Activated naive CD8-positive, alpha-beta T cell (primary cell): ENCODE measurements around the gene GSX1.

ENCODE experiments used
- H3K27ac Mint-ChIP-seq: one replicate; pipeline ENCODE4 v1.8.0; 2021; ENCODE audit warnings: mixed read lengths
- H3K27me3 Mint-ChIP-seq: one replicate; pipeline ENCODE4 v1.8.0; 2021; ENCODE audit warnings: mixed read lengths
- H3K36me3 Mint-ChIP-seq: one replicate; pipeline ENCODE4 v1.8.0; 2021; ENCODE audit warnings: mixed read lengths
- H3K4me1 Mint-ChIP-seq: one replicate; pipeline ENCODE4 v1.8.0; 2021; ENCODE audit warnings: low read depth, mixed read lengths
- H3K4me3 Mint-ChIP-seq: one replicate; pipeline ENCODE4 v1.8.0; 2021; ENCODE audit warnings: mild to moderate bottlenecking, mixed read lengths
- H3K9me3 Mint-ChIP-seq: one replicate; pipeline ENCODE4 v1.8.0; 2021; ENCODE audit warnings: low read depth, mixed read lengths

The GSX1 gene

DNA sequence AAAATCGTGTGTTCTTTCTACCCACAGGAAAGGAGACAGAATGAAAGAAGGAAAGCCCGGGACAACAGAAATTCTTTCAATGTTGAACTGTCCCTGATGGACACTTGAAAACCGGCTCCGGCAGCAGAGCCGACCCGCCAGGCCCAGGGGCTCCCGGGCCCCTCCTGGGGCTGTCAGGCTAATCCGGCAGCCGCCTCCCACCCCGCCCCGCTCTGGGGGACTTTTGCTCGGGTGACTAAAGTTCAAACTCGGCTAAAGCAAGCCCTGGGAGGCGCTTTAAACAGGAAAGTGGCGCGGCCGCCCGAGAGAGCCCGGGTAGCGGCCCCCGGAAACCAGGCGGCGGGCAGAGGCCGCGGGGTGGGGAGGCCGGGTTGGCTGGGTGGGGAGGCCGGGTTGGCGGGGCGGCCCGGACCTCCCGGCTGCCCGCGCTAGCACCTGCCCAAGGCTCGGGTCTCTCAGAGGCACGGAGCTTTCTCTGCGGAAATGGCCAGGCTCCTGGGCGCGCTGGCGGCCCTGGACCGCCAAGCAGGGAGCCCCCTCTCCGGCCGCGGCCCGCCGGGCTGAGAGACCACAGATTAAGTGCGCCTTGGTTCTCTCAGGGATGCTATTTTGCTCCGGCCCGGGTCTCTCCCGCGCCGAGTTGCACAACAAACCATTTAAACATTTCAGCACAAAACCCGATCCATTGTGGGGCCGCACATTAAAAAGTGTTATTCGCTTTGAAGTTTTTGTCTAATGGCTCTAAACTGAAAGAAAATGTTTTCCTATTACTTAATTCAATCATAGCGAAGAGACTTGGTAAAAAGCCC, 2.6 kb upstream of the GSX1 start:
- peaks cover 36% of the 10 kb centered on the region for H3K4me1 Mint-ChIP-seq
- H3K9me3 Mint-ChIP-seq, result peaks cover 3% of the 10 kb centered on the region
- peak overlapping the region; percentile 92 for H3K4me3 Mint-ChIP-seq
- no peak overlapping the region for H3K27ac Mint-ChIP-seq
- peaks cover 38% of the 10 kb centered on the region for H3K27me3 Mint-ChIP-seq
- peaks cover 3% of the 10 kb centered on the region for H3K36me3 Mint-ChIP-seq

DNA sequence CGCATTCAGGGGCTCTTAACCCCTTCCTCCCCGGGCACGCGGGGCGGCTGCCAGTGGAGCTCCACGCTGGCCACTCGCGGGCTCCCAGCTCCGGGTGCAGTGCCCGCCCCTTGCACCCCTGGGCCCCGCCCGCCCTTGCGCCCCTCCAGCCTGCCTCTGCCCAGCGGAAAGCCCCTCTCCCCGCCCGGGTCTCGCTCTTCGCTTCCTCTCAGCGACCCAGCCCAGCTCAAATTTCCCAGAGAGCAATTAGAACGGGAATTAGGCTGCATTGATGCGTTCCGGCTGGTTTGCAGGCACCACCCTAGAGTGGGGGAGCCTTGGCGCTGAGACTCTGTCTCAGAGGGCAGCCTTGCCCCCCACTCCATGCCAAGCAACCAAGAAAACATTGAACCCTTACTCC, 1.8 kb upstream of the GSX1 start:
- H3K27me3 Mint-ChIP-seq, result peaks cover 38% of the 10 kb centered on the region
- peaks cover 36% of the 10 kb centered on the region for H3K4me1 Mint-ChIP-seq
- H3K4me3 Mint-ChIP-seq, result peak overlapping the region; percentile 88
- H3K36me3 Mint-ChIP-seq, result peaks cover 3% of the 10 kb centered on the region
- no peak overlapping the region for H3K27ac Mint-ChIP-seq
- no peaks in the 10 kb centered on the region for H3K9me3 Mint-ChIP-seq

DNA sequence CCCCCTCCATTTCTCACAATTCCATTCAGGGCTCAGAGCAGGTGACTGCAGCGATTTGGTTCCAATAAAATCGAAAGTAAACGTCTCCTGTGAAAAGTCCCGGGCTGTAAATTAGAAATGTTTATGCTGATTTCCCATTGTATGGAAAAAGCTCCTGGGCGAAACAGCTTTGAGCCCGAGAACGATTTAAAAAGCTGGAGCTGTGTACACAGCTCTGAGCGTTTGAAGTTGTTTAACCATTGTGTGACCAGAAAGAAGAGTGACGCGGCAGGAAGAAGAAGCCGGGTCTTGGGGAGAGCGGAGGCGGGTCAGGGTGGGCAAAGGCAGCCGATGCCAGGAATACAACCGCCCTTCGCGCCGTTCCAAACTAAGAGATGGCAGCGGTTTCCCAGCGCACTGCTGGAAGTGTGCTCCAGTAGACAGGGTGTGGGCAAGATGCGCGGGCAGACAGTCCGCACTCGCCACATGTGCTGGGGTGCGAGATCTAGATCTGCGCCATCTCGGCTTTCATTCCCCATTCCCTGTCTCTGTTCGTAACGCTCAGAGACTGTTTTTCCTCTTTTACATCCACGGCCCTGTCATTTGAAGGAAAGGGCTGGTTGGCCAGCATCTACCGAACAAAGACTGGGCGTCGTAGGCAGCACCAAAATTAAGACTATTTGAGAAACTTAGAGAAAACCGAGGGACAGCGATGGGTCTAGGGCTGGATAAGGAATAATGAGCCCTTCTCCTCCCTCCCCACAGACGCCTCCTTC, 960 bp upstream of the GSX1 start:
- Mint-ChIP-seq H3K27ac (no peak overlapping the region), H3K36me3 (peaks cover 3% of the 10 kb centered on the region), H3K4me3 (peak overlapping the region; percentile 88), H3K4me1 (peaks cover 38% of the 10 kb centered on the region), H3K9me3 (no peaks in the 10 kb centered on the region), H3K27me3 (peaks cover 43% of the 10 kb centered on the region)

DNA sequence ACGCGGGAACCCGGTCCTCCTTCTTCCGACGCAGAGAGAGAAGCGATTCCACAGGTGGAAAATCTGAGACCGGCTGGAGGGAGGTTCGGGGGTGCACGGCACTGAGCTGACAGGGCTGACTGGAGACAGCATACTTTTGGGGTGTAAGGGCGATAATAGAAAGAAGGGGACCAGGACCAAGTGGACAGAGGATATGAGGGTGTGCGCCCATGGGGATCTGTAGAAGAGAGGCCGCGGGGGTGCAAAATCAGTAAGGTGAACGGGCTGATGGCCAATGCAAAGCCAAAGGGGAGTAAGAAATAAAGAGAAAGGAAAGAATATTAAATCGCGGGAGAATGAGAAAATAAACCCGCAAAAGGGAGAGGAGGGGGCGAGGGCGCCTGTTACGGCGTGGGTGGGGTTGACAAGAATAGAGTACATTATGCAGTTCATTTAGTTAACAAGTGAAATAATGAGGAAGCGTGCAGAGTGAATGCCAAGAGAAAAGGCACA, 336 bp upstream of the GSX1 start:
- Mint-ChIP-seq H3K27me3 (peaks cover 45% of the 10 kb centered on the region), H3K36me3 (peaks cover 3% of the 10 kb centered on the region), H3K27ac (no peak overlapping the region), H3K4me1 (peaks cover 38% of the 10 kb centered on the region), H3K9me3 (no peaks in the 10 kb centered on the region), H3K4me3 (peak overlapping the region; percentile 88)

DNA sequence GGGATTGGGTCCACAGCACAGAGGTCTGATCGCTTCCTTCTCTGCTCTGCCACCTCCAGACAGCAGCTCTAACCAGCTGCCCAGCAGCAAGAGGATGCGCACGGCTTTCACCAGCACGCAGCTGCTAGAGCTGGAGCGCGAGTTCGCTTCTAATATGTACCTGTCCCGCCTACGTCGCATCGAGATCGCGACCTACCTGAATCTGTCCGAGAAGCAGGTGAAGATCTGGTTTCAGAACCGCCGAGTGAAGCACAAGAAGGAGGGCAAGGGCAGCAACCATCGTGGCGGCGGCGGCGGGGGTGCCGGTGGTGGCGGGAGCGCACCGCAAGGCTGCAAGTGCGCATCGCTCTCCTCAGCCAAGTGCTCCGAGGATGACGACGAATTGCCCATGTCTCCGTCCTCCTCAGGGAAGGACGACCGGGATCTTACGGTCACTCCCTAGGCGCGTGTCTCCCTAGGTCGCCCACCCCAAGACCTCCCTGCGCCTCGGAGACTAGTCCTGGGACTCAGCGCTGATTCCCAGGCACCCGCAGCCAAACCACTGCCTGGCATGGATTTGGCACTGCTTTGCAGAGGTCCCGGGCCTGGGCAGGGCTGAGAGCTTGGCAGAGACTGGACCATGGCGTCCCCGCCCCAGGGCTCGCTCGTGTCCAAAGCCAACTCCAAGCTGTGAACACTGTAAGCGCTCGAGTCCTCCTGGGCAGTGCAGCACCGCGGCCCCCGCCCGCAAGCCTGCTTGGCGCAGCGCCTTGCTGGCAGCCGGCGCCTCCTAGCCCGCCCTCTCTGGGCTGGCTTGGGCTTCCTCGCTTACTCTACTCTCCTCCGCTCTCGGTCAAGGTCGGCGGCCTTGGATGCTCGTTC, 1.5 kb downstream of the GSX1 start:
- Mint-ChIP-seq H3K4me3 (peak overlapping the region; percentile 40), H3K36me3 (no peaks in the 10 kb centered on the region), H3K4me1 (peaks cover 38% of the 10 kb centered on the region), H3K27me3 (peaks cover 43% of the 10 kb centered on the region), H3K27ac (no peak overlapping the region), H3K9me3 (no peaks in the 10 kb centered on the region)

DNA sequence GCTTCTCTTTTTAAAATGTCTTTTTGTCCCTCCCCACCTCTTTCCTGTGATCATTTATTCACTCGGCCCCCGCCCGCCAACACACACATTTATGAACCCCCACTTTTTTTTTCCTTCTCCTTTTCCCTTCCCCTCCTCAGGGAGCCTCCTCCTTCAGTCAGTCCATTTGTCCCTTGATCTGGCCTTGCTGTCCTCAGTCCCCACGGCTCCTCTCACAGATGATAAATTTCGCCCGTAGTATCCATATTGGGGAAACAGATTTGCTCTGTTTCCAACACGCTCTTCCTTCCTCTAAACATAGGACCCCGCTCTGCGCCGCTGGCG, 2.0 kb downstream of the GSX1 start:
- H3K9me3 Mint-ChIP-seq, result no peaks in the 10 kb centered on the region
- no peaks in the 10 kb centered on the region for H3K36me3 Mint-ChIP-seq
- no peak overlapping the region for H3K27ac Mint-ChIP-seq
- H3K27me3 Mint-ChIP-seq, result peaks cover 42% of the 10 kb centered on the region
- H3K4me1 Mint-ChIP-seq, result peaks cover 35% of the 10 kb centered on the region
- peak overlapping the region; percentile 47 for H3K4me3 Mint-ChIP-seq

DNA sequence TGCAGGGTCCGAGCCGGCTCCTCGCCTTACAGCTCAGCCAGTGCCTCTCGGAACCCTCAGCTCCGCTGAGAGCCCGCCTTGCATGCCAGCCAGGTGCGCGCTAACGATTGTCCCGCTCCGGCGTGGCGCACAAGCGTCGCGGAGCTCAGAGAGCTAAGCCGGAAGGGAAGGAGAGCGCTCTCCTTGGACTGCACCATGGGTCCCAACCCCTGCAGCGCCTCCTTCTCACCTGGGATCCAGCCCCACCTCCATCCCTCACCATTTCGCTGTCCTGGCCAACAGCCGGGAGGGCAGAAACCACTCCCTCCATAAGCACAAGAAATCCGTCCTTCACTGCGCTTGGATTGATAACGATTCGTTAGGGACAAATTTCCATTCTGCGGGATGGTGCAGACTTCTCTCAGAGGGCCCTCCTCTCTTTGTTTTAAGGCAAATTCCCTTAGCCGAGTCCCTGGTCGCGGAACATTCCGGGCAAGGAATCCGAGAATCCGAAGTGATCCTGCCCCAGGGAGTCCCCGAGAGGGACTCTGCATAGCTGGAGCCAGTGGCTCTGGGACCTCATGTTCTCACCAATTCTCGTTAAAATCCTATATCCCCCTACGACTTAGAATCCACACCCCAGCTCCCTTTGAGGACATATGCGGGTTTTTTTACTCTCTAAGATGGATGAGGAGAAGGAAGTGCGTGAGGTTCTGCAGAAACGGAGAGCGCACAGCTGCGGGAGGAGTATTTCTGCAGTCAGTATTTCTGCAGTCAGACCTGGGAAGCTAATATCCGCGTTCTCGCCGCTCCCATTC, 2.8 kb downstream of the GSX1 start:
- peaks cover 32% of the 10 kb centered on the region for H3K4me1 Mint-ChIP-seq
- no peak overlapping the region for H3K4me3 Mint-ChIP-seq
- no peaks in the 10 kb centered on the region for H3K9me3 Mint-ChIP-seq
- no peaks in the 10 kb centered on the region for H3K36me3 Mint-ChIP-seq
- peaks cover 45% of the 10 kb centered on the region for H3K27me3 Mint-ChIP-seq
- no peak overlapping the region for H3K27ac Mint-ChIP-seq

DNA sequence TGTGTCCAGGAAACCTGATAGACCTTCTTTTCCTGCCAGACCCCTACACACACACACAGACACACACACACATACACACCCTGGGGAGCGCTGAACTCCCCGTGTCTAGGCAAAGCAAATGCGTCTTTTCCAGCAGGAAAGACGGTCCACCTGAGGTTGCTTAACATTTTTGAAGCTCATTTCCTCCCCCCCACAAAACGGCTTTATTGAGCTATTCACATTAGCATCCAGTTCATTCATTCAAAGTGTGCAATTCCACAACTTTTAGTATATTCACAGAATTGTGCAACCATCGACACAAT, 3.4 kb downstream of the GSX1 start:
- no peaks in the 10 kb centered on the region for H3K9me3 Mint-ChIP-seq
- peaks cover 49% of the 10 kb centered on the region for H3K27me3 Mint-ChIP-seq
- peaks cover 29% of the 10 kb centered on the region for H3K4me1 Mint-ChIP-seq
- H3K27ac Mint-ChIP-seq, result no peak overlapping the region
- no peak overlapping the region for H3K4me3 Mint-ChIP-seq
- H3K36me3 Mint-ChIP-seq, result no peaks in the 10 kb centered on the region

DNA sequence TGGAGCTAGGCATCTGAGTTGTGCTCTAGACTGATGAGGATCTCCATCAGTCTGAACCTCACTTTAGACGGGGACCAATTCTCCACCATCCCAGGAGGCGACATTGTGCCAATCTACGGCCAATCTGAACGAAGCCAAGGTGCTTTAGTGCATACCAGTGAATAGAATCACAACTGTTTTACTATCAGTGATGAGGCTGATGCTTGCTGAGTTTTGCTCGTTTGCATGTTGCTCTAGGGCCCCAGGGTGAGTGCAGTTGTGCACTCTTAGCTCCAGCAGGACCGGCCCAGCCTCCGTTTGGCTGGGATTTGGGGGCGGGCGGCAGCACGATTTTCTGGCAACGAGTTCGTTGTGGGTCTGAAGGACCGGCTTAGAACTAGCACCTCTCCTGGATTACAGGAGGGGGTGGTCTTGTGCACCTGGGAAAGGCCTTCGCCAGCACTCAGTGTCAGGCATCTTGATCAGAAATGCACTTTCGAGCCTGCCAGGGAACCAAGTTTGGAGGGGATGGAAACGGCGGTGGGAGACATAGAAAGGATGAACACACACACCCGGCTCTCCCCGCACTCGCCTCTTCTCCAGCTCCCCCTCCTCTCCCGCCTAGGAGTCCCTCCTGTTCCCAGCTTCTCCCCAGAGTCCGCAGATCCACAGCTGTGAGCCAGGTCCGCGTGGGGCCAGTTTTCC, 4.4 kb downstream of the GSX1 start:
- Mint-ChIP-seq H3K4me3 (no peak overlapping the region), H3K9me3 (no peaks in the 10 kb centered on the region), H3K36me3 (no peaks in the 10 kb centered on the region), H3K4me1 (peaks cover 19% of the 10 kb centered on the region), H3K27me3 (peaks cover 44% of the 10 kb centered on the region), H3K27ac (no peak overlapping the region)

DNA sequence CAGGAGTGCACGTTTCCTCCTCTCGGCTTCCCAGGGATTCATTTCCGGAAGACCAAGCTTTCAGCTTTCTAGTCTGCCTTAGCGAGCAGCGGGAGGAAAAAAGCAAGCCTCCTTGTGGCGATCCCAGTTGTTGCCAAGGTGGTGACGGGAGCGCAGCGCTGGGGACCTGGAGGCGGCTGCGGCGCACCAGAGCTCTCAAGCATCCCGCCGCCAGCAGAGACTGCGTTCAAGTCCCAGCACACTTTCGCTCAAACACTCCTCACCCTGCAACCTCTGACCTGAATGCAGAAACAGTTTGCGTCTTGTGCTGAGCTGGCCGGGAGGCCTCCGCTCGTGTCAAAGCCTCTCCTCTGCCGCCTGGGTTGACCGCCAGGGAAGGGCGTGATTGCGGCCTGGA, 4.9 kb downstream of the GSX1 start:
- no peak overlapping the region for H3K4me3 Mint-ChIP-seq

DNA sequence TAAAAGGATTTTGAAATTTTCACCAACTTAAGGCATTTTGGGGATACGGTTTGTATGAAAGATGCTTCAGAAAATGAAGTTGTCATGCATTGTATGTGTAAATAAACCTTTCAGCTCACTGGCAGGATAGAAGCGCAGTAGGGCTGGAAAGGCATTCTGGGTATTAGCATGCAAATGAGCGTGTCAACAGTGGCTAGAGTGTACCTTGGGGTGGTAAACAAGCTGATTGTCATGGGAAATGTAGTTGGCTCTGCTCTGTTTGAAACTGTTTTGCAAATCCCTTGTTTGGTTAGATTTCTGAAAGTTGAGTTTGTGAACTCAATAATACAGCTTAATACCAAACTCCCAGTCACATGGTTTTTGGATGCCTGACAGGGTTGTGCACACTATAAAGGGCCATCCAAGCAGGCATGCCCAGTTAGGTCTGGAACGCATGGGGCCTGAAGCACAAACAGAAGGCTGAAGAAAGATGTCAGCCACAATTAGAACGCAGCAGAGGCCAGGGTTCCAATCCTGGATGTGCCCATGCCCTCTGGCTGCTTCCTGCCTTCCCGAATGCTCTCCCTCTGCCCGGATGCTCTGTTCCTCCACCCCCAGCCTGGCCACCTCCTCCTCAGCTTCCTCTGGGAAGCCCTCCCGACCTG, 14.6 kb downstream of the GSX1 start:
- no peaks in the 10 kb centered on the region for H3K4me1 Mint-ChIP-seq
- no peaks in the 10 kb centered on the region for H3K36me3 Mint-ChIP-seq
- no peak overlapping the region for H3K4me3 Mint-ChIP-seq
- no peak overlapping the region for H3K27ac Mint-ChIP-seq
- no peaks in the 10 kb centered on the region for H3K9me3 Mint-ChIP-seq
- H3K27me3 Mint-ChIP-seq, result peaks cover 23% of the 10 kb centered on the region

More for the DNA sequence above, 4.9 kb downstream of the GSX1 start:
- Mint-ChIP-seq H3K27ac (no peak overlapping the region), H3K4me1 (peaks cover 14% of the 10 kb centered on the region), H3K36me3 (no peaks in the 10 kb centered on the region), H3K27me3 (peaks cover 42% of the 10 kb centered on the region), H3K9me3 (no peaks in the 10 kb centered on the region)

DNA sequence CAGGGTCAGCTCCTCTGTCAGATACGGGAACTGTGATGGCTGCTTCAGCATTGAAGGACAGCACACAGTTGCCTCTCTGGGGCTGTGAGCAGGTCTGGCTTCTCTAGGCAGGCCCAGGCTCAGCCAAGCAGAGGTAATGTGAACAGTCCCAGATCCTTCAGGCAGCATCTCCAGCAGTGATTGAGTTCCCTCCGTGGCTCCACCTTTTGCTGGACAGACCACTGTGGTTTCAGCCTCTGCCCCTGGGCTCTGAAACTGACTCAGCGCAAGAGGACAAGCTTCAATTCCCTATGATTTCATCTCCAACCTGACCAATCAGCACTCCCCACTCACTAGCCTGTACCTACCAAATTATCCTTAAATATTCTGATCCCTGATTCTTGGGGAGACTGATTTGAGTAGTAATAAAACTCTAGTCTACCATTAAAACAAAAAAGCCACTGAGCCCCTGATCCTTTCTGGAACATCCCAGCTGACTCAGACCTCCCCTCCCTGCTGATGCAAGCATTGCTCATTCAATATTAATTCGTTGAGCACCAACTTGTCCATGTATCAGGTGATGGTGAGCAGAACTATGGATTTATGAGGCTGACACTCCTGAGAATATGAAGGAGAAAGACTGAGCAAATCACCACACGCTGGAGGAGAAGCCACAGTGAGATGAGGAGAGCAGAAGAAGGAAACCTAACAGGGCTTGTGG, 16.7 kb downstream of the GSX1 start:
- no peak overlapping the region for H3K27ac Mint-ChIP-seq
- H3K9me3 Mint-ChIP-seq, result no peaks in the 10 kb centered on the region
- H3K4me3 Mint-ChIP-seq, result no peak overlapping the region
- H3K4me1 Mint-ChIP-seq, result no peaks in the 10 kb centered on the region
- peaks cover 28% of the 10 kb centered on the region for H3K27me3 Mint-ChIP-seq
- H3K36me3 Mint-ChIP-seq, result no peaks in the 10 kb centered on the region

DNA sequence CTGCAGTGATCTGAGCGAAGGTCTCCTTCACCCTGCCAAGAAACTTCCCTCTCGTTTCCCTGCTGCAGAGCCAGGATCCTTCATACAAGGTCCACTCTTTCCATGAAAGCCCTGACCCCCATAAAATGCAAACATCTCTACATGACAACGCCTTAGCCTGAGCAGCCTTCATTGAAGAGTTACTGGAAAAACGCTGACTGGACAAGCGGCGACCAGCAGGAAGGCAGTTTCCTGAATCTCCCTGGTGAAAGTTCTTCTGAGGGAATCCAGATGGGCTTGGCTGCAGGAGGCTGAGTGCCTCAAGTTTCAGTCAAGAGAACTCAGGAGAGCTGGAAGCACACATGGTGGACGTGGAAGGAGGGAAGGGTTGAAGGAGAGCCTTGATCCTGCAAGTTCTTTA, 17.7 kb downstream of the GSX1 start:
- Mint-ChIP-seq H3K4me1 (no peaks in the 10 kb centered on the region), H3K4me3 (no peak overlapping the region), H3K27me3 (peaks cover 29% of the 10 kb centered on the region), H3K9me3 (no peaks in the 10 kb centered on the region), H3K36me3 (no peaks in the 10 kb centered on the region), H3K27ac (no peak overlapping the region)
